HepG2 (cell line): ENCODE measurements around the gene GPR37. TPM values are rescaled to one million over a fixed set of nuclear protein-coding genes. Genes with fewer than 3 reads are reported as not detected.

Source experiments
- ATAC-seq: fragments of 200-7000 bp; cut with Tn5 transposase; 3 replicates; pipeline ENCODE4 v1.9.1; 2020; ENCODE audit warnings: mild to moderate bottlenecking, moderate library complexity
- BruUV-seq: library from RNA; stranded (reverse); fragments of 400-500 nt; replicated peaks from 2 replicates; lab custom pipeline; 2021; lab: Mats Ljungman, UMichigan
- CTCF ChIA-PET: fragments of 300-600 bp; formaldehyde crosslinking; extraction: SDS; loops from one replicate; lab custom pipeline; 2021; ENCODE audit warnings: low total read pairs, inconsistent platforms, low intra/inter-chr PET ratio; lab: Yijun Ruan, JAX
- POLR2A ChIA-PET: fragments of 350-600 bp; sonication (Branson Sonifier 250); formaldehyde crosslinking; loops from one replicate; lab custom pipeline; 2020; ENCODE audit warnings: antibody characterized with exemption, inconsistent platforms; lab: Yijun Ruan, JAX
- DNase-seq: peaks from one replicate; pipeline ENCODE4 v3.0.0-alpha.2; 2015; ENCODE audit warnings: low spot score
- FAIRE-seq: peaks from 3 replicates; lab custom pipeline; 2011; peaks lifted over from hg19 to GRCh38; lab: Jason Lieb, UNC
- H2AFZ ChIP-seq: one replicate; pipeline ENCODE4 v1.6.1; 2011; ENCODE audit warnings: low read length, inconsistent platforms
- H3K27ac ChIP-seq: fragments of 300-600 bp; 3 replicates; pipeline ENCODE4 v1.8.0; 2011; ENCODE audit warnings: mixed run types, mild to moderate bottlenecking, mixed read lengths, low read length, inconsistent platforms; ENCODE audit not compliant: insufficient read depth; ENCODE audit errors: extremely low read length
- H3K27me3 ChIP-seq, 2 experiments: fragments of 200-600 bp in 1 of 2; 2 replicates in 1 of 2; 3 replicates in 1 of 2; pipeline versions ENCODE4 v1.6.0 to v1.8.0; 2011; ENCODE audit warnings: low read length in 2 of 2, mild to moderate bottlenecking in 2 of 2, moderate library complexity in 2 of 2, inconsistent platforms in 1 of 2; ENCODE audit not compliant: insufficient read depth in 2 of 2, control insufficient read depth in 1 of 2
- H3K36me3 ChIP-seq, 2 experiments: fragments of 200-600 bp in 1 of 2; replicated peaks in 1 of 2; 2 replicates in 1 of 2; 3 replicates in 1 of 2; pipeline versions ENCODE4 v1.5.1 to v1.8.0; 2011; ENCODE audit warnings: low read length in 2 of 2, inconsistent platforms in 1 of 2; ENCODE audit not compliant: insufficient read depth in 2 of 2, control insufficient read depth in 1 of 2
- H3K4me1 ChIP-seq: 2 replicates; pipeline ENCODE4 v1.5.1; 2012; ENCODE audit warnings: low read length, inconsistent platforms; ENCODE audit not compliant: insufficient read depth
- H3K4me2 ChIP-seq: 2 replicates; pipeline ENCODE4 v1.6.0; 2011; ENCODE audit warnings: low read depth, low read length, inconsistent platforms
- H3K4me3 ChIP-seq, 3 experiments: fragments of 200-600 bp in 1 of 3; sonication (generic), shearing (Covaris generic) in 1 of 3; replicated peaks in 1 of 3; 2 replicates each; pipeline ENCODE4 v1.5.1; 2011 to 2016; ENCODE audit warnings: low read length in 3 of 3, inconsistent platforms in 2 of 3, low read depth in 2 of 3, mild to moderate bottlenecking in 2 of 3, control low read depth in 1 of 3, mixed read lengths in 1 of 3; ENCODE audit not compliant: insufficient read depth in 1 of 3
- H3K79me2 ChIP-seq: one replicate; pipeline ENCODE4 v1.6.1; 2011; ENCODE audit warnings: low read length, inconsistent platforms; ENCODE audit not compliant: insufficient read depth
- H3K9ac ChIP-seq: 2 replicates; pipeline ENCODE4 v1.6.0; 2011; ENCODE audit warnings: mild to moderate bottlenecking, low read depth, low read length, inconsistent platforms; ENCODE audit not compliant: insufficient read depth
- H3K9me3 ChIP-seq: 2 replicates; pipeline ENCODE4 v1.5.1; 2012; ENCODE audit warnings: mild to moderate bottlenecking, low read length
- H4K20me1 ChIP-seq: 2 replicates; pipeline ENCODE4 v1.6.0; 2011; ENCODE audit warnings: inconsistent platforms, mild to moderate bottlenecking, low read length, moderate library complexity; ENCODE audit not compliant: insufficient read depth
- E2F2 ChIP-seq: sonication (generic); formaldehyde crosslinking; IDR thresholded peaks from 2 replicates; pipeline ENCODE4 v1.4.0; 2020; ENCODE audit warnings: missing genetic modification reagents, borderline replicate concordance
- FOXP1 ChIP-seq, 2 experiments: fragments of 450-650 bp in 1 of 2; IDR thresholded peaks; 2 replicates each; pipeline ENCODE4 v1.6.1; 2017 to 2018; ENCODE audit warnings: antibody characterized with exemption in 1 of 2
- NCOA2 ChIP-seq: sonication (generic); formaldehyde crosslinking; IDR thresholded peaks from 2 replicates; pipeline ENCODE4 v1.8.0; 2022; ENCODE audit warnings: inconsistent platforms
- SIX1 ChIP-seq: sonication (generic); formaldehyde crosslinking; IDR thresholded peaks from 2 replicates; pipeline ENCODE4 v1.4.0; 2020; ENCODE audit warnings: missing genetic modification reagents, borderline replicate concordance
- XRCC5 ChIP-seq: fragments of 200-400 bp; formaldehyde crosslinking; optimal IDR thresholded peaks from 2 replicates; pipeline ENCODE3; 2017; ENCODE audit warnings: mild to moderate bottlenecking, low read length
- ZNF451 ChIP-seq: sonication (generic); formaldehyde crosslinking; IDR thresholded peaks from 2 replicates; pipeline ENCODE4 v1.5.0; 2020; ENCODE audit warnings: mild to moderate bottlenecking, missing genetic modification reagents
- ZNF558 ChIP-seq: sonication (generic); formaldehyde crosslinking; IDR thresholded peaks from 2 replicates; pipeline ENCODE4 v1.9.0; 2022; ENCODE audit warnings: mild to moderate bottlenecking, missing genetic modification reagents, borderline replicate concordance
- whole genome bisulfite sequencing: methylation state at CpG from one replicate; pipeline ENCODE4 v1.1.6; 2017; ENCODE audit warnings: low lambda C conversion rate; 5-methylcytosine and 5-hydroxymethylcytosine counted together
- in situ Hi-C: cut with HindIII; loops from 2 replicates; pipeline ENCODE4 v1.10.0; 2017; ENCODE audit warnings: low pct_unique_long_range_greater_than_20kb; ENCODE audit not compliant: extremely low pct_ligation_motif_present
- intact Hi-C: fragments of 100-400 bp; cut with micrococcal nuclease; formaldehyde crosslinking; loops from one replicate; pipeline ENCODE4 v1.10.0; 2022; ENCODE audit not compliant: unreplicated experiment
- polyA plus RNA-seq, 8 experiments: library from polyadenylated mRNA; depleted of rRNA in 3 of 8; stranded (reverse) in 7 of 8; unstranded in 1 of 8; fragments of >200 nt; fragmentation: Illumina TruSeq in 4 of 8; extraction: Trizol in 4 of 8; gene quantifications; 2 replicates each; pipeline versions ENCODE4 v1.2.1 to v1.2.3, GENCODE V29; 2011 to 2016; ENCODE audit warnings: low read depth in 4 of 8, missing spikeins in 1 of 8, mixed read lengths in 1 of 8; ENCODE audit not compliant: insufficient read depth in 1 of 8
- total RNA-seq, 5 experiments: library from RNA; depleted of rRNA; stranded (reverse); fragments of >200 nt; fragmentation: Illumina TruSeq; extraction: Trizol; gene quantifications; 2 replicates each; pipeline ENCODE4 v1.2.3, GENCODE V29; 2016; ENCODE audit warnings: low read depth in 1 of 5
- TF ChIP-seq, protein P1 (sequence below): sonication (generic); formaldehyde crosslinking; IDR thresholded peaks from 2 replicates; pipeline ENCODE4 v1.4.0; 2020; ENCODE audit warnings: missing genetic modification reagents
- TF ChIP-seq, protein P2 (sequence below): sonication (generic); formaldehyde crosslinking; IDR thresholded peaks from 2 replicates; pipeline ENCODE4 v1.4.0; 2020; ENCODE audit warnings: missing genetic modification reagents

The GPR37 gene
- total and polyA plus RNA-seq, 2 of the 13 experiments (the other 11 are each of a cell fraction or from before 2014, with no cell fraction given) = not detected

- peak; percentile 27; the same call in 1 of the 2 replicates for TF ChIP-seq SIX1 (CRISPR knock-in tag)
- TF ChIP-seq FOXP1 (IDR thresholded peaks at IDR 0.05) = no peak
- TF ChIP-seq FOXP1 (CRISPR knock-in tag; IDR thresholded peaks at IDR 0.05) = peak; percentile 66; the same call in 1 of the 2 replicates
- peak; percentile 35; the same call in 1 of the 2 replicates for TF ChIP-seq NCOA2 (CRISPR knock-in tag)
Observed at GRCh38 chr7:124796771-124797170, 31.2 kb upstream of the GPR37 start (continued).

DNA sequence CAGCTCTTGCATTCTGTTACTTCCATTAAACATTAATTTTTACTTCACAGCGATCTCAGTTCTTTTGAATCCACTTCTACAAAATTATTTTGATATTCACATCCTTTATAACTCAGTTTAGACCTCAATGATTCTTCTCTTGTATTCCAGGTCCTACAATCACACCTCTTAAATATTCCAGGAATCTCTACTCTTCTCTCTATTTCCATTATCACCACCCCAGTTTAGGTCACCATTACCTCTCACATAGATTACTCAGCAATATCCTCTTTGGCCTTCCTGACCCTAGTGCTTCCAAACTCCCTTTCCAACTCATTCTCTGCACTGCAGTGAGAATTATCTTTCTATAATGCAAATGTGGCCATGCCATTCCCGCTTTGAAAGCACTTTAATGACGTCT is 27.1 kb upstream of the GPR37 start:
- ATAC-seq = no peak
- Histone ChIP-seq H3K36me3 (no peaks in the 10 kb centered on the region), H3K4me1 (peaks cover 13% of the 10 kb centered on the region), H3K4me2 (no peak overlapping the region), H3K27ac (no peak overlapping the region), H3K27me3 (no peaks in the 10 kb centered on the region), H3K4me3 (no peak overlapping the region), H3K9ac (no peak overlapping the region), H2AFZ (no peak overlapping the region), H3K9me3 (no peaks in the 10 kb centered on the region), H3K79me2 (no peaks in the 10 kb centered on the region), H4K20me1 (no peaks in the 10 kb centered on the region)
- in situ Hi-C loops = no loop called here
- intact Hi-C loops = no loop called here
- CTCF ChIA-PET = no interaction called here
- POLR2A ChIA-PET = no interaction called here
- no peak for FAIRE-seq
- TF ChIP-seq XRCC5 (no peak), E2F2 (CRISPR knock-in tag) (no peak), ZNF558 (CRISPR knock-in tag) (no peak), ZNF451 (CRISPR knock-in tag) (no peak)
- TF ChIP-seq, protein P1, sequence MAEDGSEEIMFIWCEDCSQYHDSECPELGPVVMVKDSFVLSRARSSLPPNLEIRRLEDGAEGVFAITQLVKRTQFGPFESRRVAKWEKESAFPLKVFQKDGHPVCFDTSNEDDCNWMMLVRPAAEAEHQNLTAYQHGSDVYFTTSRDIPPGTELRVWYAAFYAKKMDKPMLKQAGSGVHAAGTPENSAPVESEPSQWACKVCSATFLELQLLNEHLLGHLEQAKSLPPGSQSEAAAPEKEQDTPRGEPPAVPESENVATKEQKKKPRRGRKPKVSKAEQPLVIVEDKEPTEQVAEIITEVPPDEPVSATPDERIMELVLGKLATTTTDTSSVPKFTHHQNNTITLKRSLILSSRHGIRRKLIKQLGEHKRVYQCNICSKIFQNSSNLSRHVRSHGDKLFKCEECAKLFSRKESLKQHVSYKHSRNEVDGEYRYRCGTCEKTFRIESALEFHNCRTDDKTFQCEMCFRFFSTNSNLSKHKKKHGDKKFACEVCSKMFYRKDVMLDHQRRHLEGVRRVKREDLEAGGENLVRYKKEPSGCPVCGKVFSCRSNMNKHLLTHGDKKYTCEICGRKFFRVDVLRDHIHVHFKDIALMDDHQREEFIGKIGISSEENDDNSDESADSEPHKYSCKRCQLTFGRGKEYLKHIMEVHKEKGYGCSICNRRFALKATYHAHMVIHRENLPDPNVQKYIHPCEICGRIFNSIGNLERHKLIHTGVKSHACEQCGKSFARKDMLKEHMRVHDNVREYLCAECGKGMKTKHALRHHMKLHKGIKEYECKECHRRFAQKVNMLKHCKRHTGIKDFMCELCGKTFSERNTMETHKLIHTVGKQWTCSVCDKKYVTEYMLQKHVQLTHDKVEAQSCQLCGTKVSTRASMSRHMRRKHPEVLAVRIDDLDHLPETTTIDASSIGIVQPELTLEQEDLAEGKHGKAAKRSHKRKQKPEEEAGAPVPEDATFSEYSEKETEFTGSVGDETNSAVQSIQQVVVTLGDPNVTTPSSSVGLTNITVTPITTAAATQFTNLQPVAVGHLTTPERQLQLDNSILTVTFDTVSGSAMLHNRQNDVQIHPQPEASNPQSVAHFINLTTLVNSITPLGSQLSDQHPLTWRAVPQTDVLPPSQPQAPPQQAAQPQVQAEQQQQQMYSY (CRISPR knock-in tag) = no peak
- TF ChIP-seq, protein P2, sequence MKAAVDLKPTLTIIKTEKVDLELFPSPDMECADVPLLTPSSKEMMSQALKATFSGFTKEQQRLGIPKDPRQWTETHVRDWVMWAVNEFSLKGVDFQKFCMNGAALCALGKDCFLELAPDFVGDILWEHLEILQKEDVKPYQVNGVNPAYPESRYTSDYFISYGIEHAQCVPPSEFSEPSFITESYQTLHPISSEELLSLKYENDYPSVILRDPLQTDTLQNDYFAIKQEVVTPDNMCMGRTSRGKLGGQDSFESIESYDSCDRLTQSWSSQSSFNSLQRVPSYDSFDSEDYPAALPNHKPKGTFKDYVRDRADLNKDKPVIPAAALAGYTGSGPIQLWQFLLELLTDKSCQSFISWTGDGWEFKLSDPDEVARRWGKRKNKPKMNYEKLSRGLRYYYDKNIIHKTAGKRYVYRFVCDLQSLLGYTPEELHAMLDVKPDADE = no peak
- no TSS peak for BruUV-seq
- no peak for DNase-seq
- 2% methylated on average over 3 of the region's 3 CpGs for WGBS
